HG03159 (cell line): ENCODE measurements around the gene VPS33A.
A peak's percentile ranks its signal among the peaks of the same experiment; 100 is the strongest.
"Not testable (repeated sequence)": the region's sequence is repeated elsewhere in the genome, so short reads cannot be mapped to it uniquely, and the experiment has no call there.

ENCODE experiments used
- ATAC-seq: cut with Tn5 transposase; IDR thresholded peaks from one replicate; pipeline ENCODE4 v1.9.1; 2021; ENCODE audit warnings: mild to moderate bottlenecking, moderate library complexity; ENCODE audit not compliant: unreplicated experiment

The VPS33A gene

DNA sequence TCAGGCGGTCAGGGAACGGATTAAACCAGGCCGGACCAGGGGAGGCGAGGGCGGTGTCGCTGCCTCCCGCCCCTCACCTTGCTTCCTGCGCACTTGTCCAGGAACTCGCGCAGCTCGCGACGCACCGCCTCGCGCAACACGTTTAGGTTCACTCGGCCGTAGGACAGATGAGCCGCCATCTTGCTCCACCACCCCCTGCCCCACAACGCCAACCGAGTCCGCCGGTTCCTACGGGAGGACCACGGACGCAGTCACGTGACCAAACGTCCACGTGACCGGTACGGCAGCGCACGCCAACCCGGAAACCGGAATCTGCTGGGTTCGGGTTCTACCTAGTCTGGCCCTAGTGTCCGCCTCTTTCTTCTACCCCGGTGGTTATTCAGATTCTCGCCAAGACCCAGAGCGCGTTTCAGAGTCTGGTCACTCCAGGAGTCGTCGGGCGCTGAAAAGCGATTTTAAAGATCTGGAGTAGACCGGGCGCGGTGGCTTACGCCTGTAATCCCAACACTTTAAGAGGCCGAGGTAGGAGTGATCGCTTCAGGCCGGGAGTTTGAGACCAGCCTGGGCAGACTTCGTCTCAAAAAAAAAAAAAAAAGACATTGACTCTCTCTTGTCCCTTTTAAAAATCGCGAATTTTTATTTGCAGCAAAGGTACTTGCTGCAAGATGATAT is at the start of gene VPS33A:
Gene VPS33A, minus strand, starts transcription at position 265 of the 672 bp plus-strand sequence. Its CDS starts 86 bp downstream, at position 179.
- ATAC-seq = peak; percentile 86

DNA sequence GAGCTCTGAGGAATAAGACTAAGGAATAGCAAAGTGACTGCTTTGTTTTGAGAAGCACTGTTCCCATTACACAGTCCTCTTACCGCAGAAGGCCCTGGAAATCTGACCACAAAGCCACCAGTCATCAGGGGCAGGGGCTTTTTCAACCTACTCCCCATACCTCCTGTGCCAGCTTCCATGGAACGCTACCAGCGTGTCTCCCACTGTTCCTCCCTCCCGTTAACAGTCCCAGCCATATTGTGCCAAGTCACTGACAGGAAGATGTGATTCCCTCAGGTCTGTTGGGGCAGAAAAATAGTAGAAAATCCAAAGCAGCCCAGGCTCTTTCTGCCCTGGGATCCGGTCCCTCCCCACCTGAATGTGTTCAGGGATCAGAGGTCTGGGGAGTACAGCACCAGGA is 46.6 kb upstream of the VPS33A start:
- no peak for ATAC-seq

DNA sequence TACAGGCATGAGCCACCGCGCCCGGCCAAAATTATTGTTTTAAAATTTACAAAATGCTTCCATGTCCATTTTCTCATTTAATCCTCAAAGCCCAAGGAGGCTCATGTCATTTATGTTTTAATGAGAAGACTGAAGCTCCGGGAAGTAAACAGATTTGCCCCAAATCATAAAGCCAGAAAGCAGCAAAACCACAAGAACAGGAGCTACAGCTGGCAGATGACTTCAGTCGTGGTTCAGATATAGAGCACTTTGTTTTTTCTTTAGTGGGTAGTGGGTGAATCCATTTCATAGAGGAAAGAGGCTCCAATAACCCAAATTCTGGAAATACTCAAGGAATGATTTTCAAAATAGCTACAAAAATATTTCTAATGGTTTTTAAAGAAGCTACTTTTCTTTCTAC is 45.4 kb upstream of the VPS33A start:
- ATAC-seq = no peak

DNA sequence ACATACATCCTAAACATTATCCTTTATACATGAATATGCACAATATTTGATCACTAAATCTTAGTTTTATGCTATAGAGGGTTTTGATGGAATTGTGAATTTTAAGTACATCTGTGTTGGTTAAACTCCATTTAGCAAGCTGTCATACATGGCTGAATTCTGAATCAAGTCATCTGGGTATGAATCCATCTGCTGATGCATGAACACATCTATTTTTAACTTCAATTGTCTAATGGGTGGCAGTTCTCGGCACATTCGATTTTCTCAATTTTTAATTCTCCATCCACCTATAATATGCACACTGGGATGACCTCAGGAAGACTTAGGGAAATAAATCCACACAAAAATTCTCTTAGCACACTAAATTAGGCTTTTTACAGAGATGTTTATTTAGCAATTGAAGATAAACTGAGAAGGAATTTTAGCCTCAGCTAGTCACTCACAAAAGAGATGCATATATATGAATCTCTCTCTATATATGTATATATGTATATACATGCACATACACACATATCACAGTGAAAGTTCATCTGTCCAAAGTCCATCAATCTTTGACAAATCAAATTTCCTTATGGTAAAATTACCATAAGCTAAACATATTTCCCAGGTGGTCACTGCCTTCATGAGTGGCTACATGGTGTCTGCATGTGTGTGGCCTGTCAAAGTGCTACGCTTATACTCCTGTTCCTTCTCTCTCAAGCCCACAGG is 44.5 kb upstream of the VPS33A start:
- no peak for ATAC-seq

DNA sequence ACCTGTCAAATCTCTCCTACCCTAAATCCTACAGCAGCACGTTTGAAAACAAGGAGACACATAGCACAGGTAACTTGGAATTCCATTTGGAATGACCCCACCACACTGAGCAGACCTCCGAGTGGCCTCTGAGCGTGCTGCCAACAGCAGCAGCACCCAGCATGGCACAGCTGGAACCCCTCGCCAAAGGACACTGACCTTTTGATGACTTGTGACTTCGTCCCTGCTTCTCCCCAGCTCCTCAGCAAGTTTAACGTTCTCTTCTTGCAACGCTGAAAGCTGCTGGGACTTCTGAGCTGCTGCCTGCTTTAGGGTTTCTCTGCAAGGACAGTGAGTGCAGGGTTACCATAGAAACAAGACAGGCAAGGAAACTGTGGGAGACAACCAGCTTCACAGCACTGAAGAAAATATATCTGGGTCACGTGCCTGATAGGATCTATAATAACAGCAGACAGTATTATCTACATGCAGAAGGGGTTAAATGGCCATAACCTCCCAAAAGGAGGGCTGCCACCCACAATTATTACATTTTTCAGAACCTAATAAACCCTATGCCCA is 43.3 kb upstream of the VPS33A start:
- ATAC-seq = no peak

DNA sequence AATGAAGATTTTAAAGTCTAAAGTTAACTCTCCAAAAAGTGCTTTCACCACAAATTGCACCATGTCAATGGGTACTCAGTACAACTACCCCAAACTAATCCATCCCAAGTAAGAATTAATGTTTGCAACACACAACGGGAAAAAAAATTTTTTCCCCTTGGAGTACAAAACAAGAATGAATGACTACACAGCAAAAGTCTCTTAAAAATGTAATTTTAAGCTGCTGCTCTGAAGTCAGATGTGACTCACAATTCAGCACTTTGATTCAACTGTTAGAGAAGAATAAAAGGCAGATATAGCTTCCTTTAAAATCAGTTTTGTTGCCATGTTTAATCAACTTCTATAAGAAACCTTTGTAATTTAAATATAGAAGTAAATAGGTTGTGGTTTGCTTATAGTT is 42.5 kb upstream of the VPS33A start:
- ATAC-seq = no peak

DNA sequence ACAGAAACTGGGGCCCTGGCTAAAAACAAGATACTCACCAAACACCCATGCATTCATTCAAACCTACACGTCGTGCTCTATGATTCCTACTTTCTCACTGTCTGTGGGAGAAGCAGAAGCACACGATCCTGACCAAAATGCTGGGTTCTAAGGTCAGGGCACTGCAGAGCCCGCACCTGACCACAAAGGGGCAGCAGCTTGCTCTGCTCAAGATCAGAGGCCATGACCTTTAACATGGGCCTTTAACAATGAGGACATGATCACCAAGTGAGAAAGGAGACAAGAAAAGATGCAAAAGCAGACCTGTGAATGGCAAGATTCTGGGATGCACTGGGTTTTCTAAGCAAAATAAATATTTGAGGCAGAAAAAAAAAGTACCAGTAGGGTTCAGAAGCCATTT is 40.1 kb upstream of the VPS33A start:
- ATAC-seq = no peak

DNA sequence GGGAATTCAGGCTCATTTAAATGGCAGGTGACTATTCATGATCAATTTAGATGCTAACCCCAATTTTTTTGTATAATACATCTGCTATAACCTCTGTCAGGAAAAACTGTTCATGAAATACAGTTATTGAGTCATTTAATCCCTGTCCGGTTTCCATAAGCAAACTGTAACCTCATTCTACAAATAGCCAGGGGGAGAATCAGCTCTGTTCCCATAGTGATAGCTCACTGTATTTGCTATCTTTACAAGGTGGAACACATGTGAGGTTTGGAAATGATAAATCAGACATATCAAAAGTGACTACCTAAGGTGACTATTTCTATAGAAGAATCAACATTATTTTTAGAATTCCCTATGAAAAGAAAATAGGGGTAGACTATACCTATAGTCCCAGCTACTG is 38.6 kb upstream of the VPS33A start:
- ATAC-seq = no peak

DNA sequence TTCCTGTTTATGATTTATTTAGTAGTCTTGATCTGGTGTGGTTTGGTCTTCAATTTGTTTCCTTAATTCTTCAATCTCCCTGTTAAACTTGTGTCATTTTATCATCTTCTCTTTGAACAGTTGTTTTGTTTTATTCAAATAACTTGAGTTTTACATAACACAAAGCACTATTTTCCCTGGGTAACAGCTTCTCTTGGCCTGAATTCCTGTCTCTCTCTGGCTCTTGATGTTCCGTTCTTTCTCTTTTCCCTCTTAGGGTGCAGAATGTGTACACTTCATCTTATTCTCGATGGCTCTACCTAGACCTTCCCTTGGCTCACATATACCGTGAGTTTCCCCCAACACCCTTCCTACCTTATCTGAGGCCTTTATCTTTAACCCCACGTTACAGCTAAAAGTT is 36.8 kb upstream of the VPS33A start:
- ATAC-seq = no peak

DNA sequence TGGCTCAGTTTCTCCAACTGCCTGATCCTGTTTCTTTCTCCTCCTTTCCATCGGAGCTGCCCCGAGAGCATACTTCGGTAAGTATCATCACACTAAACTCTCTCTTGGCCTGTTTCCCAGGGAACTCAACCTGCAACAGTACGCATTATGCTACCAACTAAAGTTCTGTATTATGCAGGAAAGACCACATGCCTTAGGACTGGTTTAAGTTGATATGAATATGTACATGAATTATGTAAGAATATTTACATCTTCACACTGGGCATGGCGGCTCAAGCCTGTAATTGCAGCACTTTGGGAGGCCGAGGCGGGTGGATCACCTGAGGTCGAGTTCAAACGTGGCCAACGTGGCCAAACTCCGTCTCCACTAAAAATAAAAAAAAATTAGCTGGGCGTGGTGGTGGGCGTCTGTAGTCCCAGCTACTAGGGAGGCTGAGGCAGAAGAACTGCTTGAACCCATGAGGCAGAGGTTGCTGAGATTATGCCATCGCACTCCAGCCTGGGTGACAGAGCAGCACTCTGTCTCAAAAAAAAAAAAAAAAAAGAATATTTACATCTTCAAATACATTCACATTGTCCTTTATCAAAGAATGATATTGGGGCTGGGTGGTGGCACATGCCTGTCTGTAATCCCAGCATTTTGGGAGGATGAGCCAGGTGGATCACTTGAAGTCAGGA is 31.9 kb upstream of the VPS33A start:
- no peak for ATAC-seq

DNA sequence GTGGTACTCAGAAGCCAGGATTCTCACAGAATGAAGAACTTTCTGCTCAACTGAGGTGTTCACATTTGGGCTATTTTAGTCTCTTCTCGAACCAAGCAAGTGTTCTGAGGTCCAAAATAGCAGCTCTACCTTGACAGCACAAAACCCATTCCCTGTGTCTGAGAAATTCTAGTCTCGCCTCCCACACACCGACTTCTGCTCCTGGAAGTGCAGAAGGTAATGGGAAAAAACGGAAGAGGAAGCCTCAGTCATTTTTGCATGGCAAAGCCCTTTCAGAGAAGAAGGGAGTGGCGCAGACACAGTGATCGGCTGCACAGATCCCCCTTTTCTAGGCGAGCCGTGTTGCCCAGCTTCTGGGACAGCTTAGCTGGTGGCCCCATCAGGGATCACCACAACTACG is 31.2 kb upstream of the VPS33A start:
- ATAC-seq = no peak

DNA sequence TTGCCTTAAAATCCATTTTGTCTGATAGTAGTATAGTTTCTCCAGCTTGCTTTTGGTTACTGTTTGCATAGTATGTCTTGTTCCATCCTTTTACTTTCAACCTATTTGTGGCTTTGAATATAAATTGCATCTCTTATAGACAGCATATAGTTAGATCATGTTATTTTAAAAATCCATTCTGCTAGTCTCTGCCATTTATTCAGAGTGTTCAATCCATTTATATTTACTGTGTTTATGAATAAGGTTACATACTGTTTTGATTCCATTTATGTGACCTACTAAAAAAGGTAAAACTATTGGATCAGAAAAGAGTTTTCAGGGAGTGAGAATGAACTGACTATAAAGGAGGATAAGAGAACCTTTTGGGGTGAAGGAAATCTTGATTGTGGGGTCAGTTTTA is 29.6 kb upstream of the VPS33A start:
- no peak for ATAC-seq

DNA sequence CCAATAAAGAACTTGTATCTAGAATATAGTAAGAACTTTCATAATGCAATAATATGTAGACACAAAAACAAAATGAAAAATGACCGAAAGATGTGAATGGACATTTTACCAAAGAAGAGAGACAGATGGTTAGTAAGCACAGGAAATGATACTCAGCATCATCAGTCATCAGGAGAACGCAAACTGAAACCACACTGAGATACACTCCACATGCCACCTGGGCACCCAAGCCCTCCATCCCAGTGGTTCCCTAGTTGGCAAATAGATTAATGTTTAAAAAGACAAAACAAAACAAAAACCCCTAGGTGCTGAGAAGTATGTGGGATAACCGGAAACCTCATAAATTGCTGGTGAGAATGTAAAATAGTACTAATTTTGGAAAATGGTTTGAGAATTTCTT is 26.8 kb upstream of the VPS33A start:
- ATAC-seq = peak; percentile 70

DNA sequence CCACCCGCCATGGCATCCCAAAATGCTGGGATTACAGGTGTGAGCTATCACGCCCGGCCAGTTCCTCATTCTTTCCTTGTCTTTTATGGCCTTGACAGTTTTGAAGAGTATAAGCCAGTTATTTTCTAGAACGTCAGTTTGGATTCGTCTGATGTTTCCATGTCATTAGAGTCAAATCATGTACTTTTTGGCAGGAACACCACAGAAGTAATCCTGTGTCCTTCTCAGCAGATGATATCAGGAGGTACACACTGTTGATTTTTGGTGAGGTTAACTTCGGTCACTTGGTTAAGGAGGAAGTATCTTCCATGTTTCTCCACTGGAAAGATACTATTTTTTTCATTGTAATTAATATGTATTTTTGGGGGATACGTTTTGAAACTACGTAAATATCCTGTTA is 25.1 kb upstream of the VPS33A start:
- ATAC-seq = no peak

DNA sequence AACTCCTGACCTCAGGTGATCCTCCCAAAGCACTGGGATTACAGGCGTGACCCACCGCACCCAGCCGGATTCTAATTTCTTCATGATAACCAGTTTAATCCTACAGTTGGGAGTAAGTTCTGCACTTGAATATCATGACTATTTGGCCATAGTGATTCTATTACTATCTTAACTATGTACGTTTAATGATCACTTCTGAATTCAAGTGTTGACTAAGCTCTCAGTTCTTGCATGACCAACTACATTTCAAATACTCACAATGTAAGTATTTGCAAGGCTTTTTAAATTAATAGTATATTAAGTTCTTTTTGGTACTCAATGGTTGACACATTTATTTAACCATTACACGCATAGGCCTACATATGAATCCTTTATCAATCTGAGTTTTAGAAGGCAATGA is 17.4 kb upstream of the VPS33A start:
- ATAC-seq = no peak

DNA sequence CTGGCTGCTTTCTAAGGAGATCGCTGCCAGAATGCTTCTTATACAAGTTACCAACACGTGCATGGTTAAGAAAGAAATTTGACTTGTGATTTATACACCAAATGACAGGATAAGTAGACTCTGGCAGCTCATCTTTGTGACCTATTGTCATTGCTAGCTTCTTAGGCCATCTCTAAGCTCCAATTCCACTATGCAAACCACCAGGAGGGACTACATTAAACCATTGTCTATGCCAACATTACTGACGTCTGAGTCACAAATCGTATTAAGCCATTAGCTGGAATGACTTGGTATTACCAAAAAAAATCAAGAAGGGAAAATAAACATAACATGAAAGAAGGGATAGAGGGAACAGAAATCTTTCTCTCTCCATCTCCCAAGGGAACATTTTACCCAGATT is 15.8 kb upstream of the VPS33A start:
- no peak for ATAC-seq

DNA sequence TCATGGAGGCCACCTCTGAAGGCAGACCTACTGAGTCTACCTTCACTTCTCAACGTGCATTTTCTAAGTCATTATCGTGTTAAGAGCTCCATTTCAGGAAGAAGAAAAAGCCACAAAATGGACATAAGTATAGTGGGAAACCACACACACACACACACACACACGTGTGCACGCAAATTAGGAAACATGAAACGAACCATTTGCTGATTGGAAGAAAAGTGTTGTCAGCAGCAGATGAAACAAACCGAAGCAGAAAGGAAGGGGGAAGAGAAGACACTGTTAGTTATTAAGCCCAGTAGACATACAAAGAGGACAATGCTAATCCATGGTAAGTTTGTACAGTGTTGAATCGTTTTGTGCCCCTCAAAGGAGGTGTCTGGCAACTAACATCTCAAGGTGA is 9.9 kb upstream of the VPS33A start:
- ATAC-seq = no peak

DNA sequence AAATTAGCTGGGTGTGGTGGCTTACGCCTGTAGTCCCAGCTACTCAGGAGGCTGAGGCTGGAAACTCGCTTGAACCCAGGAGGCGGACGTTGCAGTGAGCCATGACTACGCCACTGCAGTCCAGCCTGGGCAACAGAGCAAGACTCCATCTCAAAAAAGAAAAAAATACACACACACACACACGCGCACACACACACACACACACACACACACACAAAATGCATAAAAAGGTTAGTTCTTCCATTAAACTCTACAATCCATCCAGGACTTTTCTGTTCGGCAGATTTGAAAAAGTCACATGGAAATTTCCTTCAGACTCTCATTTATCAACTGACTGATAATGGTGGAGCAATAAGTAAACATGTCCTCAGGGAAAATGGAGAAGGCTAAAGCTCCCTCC is 9.2 kb upstream of the VPS33A start:
- no peak for ATAC-seq

DNA sequence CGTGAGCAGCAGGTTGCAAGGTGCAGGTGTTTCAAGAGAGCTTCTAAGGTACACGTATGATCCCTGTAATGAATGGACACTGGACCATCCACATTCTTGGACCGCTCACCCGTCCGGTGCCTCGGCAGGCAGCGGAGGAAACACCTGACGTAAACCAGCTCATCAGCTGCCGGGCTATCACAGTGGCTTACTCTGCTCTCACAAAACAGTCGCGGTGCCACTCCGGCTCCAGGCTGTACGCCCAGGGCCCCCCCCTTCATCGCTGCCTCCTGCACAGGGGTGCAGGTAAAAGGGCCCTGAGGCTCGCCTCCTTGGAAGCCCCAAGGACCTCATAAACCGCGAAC is 436 bp downstream of the VPS33A start:
- ATAC-seq = peak; percentile 31

DNA sequence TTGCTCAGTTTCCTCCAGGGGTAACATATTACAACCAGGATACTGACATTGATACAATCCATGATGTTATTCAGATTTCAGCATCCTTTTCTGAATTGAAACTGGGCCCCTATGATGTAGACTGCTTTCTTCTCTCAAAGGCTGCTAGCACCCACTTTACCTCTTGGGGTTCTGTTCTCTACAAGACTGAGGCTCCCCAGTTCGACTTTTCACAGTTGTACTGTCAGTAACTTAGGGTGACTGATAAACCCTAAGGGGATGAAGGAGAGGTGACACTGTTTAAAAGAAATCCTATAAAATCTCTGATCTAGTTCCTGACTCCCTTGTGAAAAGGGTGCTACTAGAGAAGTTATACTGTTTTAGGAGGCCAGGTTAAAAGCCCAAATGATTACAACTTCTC is 818 bp downstream of the VPS33A start:
- no peak for ATAC-seq

DNA sequence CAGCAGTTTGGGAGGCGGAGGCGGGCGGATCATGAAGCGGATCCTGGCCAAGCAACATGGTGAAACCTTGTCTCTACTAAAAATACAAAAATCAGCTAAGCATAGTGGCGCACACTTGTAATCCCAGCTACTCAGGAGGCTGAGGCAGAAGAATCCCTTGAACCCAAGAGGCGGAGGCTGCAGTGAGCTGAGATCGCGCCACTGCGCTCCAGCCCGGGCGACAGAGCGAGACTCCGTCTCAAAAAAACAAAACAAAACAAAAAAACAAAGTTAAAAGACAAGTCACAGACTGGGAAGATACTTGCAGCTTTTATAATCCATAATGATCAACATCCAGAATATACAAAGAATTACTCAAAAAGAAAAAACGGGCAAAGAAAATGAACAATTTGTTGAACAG is 5.6 kb downstream of the VPS33A start:
- ATAC-seq = not testable (repeated sequence)

DNA sequence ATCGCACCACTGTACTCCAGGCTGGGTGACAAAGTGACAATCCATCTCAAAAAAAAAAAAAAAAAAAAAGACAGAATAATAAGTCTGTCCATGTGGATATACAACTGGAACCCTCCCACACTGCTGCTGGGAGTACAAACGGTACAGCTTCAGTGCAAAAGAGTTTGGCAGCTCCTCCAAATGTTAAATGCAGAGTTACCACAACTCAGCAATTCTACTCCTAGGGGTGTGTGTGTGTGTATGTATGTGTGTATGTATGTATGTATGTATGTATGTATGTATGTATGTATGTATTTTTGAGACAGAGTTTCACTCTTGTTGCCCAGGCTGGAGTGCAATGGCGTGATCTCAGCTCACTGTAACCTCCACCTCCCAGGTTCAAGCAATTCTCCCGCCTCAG is 7.4 kb downstream of the VPS33A start:
- not testable (repeated sequence) for ATAC-seq
